ENCODE results near the gene CDKL2. TPM values are rescaled to one million over a fixed set of nuclear protein-coding genes. Genes with fewer than 3 reads are reported as not detected.
"Not testable (repeated sequence)": the region's sequence is repeated elsewhere in the genome, so short reads cannot be mapped to it uniquely, and the experiment has no call there.

CDKL2 gene
- total RNA-seq, 4 donors from 2014 or later = 14.1 to 27.0 (median 17.6) TPM

- intact Hi-C loops (cut with DNase I) = no loop called here
- no peak for DNase-seq
- H3K4me1 ChIP-seq = peaks cover 15 to 22% of the 10 kb centered on the region in 2 donors
- H3K36me3 ChIP-seq = no peaks in the 10 kb centered on the region
- no peaks in the 10 kb centered on the region for H3K27me3 ChIP-seq
- no peak overlapping the region for H3K27ac ChIP-seq
- no peak overlapping the region for H3K4me3 ChIP-seq (replicated peaks in 1 of 3)
- no peaks in the 10 kb centered on the region for H3K9me3 ChIP-seq
- no peak for TF ChIP-seq POLR2A (IDR thresholded peaks at IDR 0.05)
- TF ChIP-seq CTCF (IDR thresholded peaks at IDR 0.05) = no peak
Measured at GRCh38 chr4:75668596-75668995, 38.3 kb upstream of the CDKL2 start.

- H3K4me3 ChIP-seq (replicated peaks in 1 of 3); H3K9me3 ChIP-seq; DNase-seq; H3K27ac ChIP-seq; intact Hi-C loops (cut with DNase I); H3K36me3 ChIP-seq; H3K27me3 ChIP-seq: not testable (repeated sequence)
- WGBS, 2 donors = 83 to 88% methylated on average over 7 of the region's 7 CpGs
- H3K4me1 ChIP-seq = peaks cover 15 to 22% of the 10 kb centered on the region in 2 donors
Measured at GRCh38 chr4:75667636-75668035, 37.3 kb upstream of the CDKL2 start.

DNA sequence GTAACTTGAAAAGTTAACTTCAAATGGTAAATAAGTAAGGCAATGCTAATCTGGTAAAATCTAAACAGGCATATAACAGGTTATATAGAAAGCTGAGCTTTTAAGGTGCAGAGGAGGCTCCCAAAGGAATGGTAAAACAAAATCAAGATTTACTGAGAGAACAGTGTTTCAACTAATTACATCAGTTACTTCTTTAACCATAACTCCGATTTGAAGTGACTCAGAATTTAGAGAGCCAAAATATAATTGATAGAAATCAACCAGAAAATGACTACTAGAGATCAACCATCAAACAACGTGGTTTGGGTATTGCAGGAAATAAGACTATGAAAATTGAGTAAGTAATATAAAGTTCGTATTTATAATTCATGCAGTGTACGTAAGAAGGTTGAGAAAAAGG, 36.0 kb upstream of the CDKL2 start:
- Histone ChIP-seq H3K36me3 (no peaks in the 10 kb centered on the region), H3K27ac (no peak overlapping the region), H3K9me3 (no peaks in the 10 kb centered on the region), H3K27me3 (no peaks in the 10 kb centered on the region), H3K4me1 (peaks cover 14 to 17% of the 10 kb centered on the region in 2 donors), H3K4me3 (replicated peaks in 1 of 3) (no peak overlapping the region)
- intact Hi-C loops (cut with DNase I) = no loop called here
- no peak for DNase-seq
- TF ChIP-seq CTCF (IDR thresholded peaks at IDR 0.05) (no peak), POLR2A (IDR thresholded peaks at IDR 0.05) (no peak)
- 81 to 85% methylated on average over 4 of the region's 4 CpGs for WGBS, 2 donors

DNA sequence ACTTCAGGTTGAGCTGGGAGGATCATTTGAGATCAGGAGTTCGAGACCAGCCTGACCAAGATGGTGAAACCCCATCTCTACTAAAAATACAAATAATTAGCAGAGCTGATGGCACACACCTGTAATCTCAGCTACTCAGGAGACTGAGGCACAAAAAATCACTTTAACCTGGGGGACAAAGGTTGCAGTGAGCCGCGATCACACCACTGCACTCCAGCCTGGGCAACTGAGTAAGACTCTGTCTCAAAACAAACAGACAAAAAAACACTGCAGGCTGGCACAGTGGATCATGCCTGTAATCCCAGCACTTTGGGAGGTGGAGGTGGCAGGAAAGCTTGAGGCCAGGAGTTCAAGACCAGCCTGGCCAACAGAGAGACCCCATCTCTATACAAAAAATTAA, 34.3 kb upstream of the CDKL2 start:
- H3K4me1 ChIP-seq; H3K9me3 ChIP-seq; H3K27ac ChIP-seq; H3K36me3 ChIP-seq; H3K4me3 ChIP-seq (replicated peaks in 1 of 3); DNase-seq; intact Hi-C loops (cut with DNase I); H3K27me3 ChIP-seq: not testable (repeated sequence)
- 92 to 97% methylated on average over 3 of the region's 3 CpGs for WGBS, 2 donors

DNA sequence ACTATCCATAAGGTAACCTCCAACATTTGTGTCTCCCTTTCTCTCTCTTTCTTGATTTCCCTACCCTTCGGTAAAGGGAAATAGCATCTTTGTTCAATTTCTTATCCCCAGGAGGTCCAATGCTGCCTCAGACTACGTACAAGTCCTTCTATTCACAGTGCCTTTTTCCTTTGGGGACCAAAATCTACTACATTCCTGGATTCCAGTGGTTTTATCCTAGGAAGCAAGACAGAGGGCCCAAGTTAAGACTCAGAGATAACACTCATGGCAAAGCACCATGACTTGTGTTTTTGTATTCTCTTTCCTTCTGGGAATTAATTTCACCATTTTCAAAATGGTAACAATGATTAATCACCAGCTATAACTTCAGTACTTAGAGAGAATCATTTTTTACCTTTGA, 32.3 kb upstream of the CDKL2 start:
- no peak overlapping the region for H3K4me3 ChIP-seq (replicated peaks in 1 of 3)
- TF ChIP-seq CTCF (IDR thresholded peaks at IDR 0.05) = no peak
- TF ChIP-seq POLR2A (IDR thresholded peaks at IDR 0.05) = no peak
- no peak for DNase-seq
- H3K36me3 ChIP-seq = peaks cover 0 to 5% of the 10 kb centered on the region in 2 donors
- intact Hi-C loops (cut with DNase I) = no loop called here
- no peaks in the 10 kb centered on the region for H3K9me3 ChIP-seq
- no peaks in the 10 kb centered on the region for H3K27me3 ChIP-seq
- H3K4me1 ChIP-seq = no peaks in the 10 kb centered on the region
- 91 to 93% methylated on average over 2 of the region's 2 CpGs for WGBS, 2 donors
- no peak overlapping the region for H3K27ac ChIP-seq

GRCh38 chr4:75660491-75660890, 30.2 kb upstream of the CDKL2 start:
- Histone ChIP-seq H3K27ac (no peak overlapping the region), H3K36me3 (peaks cover 0 to 5% of the 10 kb centered on the region in 2 donors), H3K9me3 (no peaks in the 10 kb centered on the region), H3K4me3 (replicated peaks in 1 of 3) (no peak overlapping the region), H3K27me3 (no peaks in the 10 kb centered on the region), H3K4me1 (peaks cover 0 to 2% of the 10 kb centered on the region in 2 donors)
- TF ChIP-seq CTCF (IDR thresholded peaks at IDR 0.05) = no peak
- no peak for TF ChIP-seq POLR2A (IDR thresholded peaks at IDR 0.05)
- intact Hi-C loops (cut with DNase I) = no loop called here
- WGBS, 2 donors = 89 to 93% methylated on average over 2 of the region's 2 CpGs
- DNase-seq = no peak

Measured in thyroid gland (tissue), 4 donors.